ENCODE data around the gene NUP155.
"Not testable (repeated sequence)": the region's sequence is repeated elsewhere in the genome, so short reads cannot be mapped to it uniquely, and the experiment has no call there.

Gene NUP155

DNA sequence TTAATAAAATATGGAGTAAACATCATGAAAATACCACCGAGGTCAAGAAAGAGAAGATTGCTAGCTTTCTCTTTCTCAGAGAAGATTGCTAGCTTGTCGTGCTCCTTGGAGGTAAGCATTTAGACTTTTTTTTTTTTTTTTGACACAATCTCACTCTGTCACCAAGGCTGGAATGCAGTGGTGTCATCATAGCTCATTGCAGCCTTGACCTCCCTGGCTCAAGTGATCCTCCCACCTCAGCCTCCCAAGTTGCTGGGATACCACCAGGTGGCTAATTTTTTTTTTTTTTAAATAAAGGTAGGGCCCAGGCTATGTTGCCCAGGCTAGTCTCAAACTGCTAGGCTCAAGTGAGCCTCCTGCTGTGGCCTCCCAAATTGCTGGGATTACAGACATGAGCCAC lies 95.4 kb downstream of the NUP155 start:
- Histone ChIP-seq H3K23ac (ENCODE audit: low read length) (no peak overlapping the region), H4K8ac (ENCODE audit: low read depth, low read length) (no peak overlapping the region)
- WGBS (ENCODE audit: extremely low coverage, insufficient coverage, low lambda C conversion rate), result no CpG with 5 or more reads among the region's 2 CpGs

DNA sequence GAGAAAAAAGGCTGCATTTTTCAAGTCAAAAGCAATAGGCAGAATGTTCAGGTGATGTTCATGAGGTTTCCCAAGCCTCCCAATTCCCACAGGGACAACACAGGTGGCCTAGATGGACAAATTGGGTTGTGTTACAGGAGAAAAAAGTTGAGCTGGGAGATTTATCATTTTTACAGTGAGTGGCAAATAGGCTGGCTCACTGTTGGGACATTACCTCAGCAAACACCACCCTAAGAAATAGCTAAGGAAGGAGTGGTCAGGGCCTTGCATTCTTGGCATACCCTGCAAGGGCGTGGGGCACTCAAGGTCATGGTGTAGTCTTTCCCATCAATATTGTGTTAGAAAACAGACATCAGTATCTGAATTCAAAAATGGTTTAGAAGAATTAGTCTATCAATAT lies 98.4 kb downstream of the NUP155 start:
- Histone ChIP-seq H2BK120ac (ENCODE audit: low read depth, low read length) (no peak overlapping the region), H3K23ac (ENCODE audit: low read length) (no peak overlapping the region), H3K4me1 (ENCODE audit: control insufficient read depth, low read depth, low read length) (no peaks in the 10 kb centered on the region), H2BK5ac (ENCODE audit: low read length) (no peak overlapping the region), H3K56ac (ENCODE audit: low read length) (no peak overlapping the region), H3K4me2 (ENCODE audit: low read length) (no peak overlapping the region), H3K18ac (ENCODE audit: low read length) (no peak overlapping the region), H3K27ac (ENCODE audit: low read depth, low read length) (no peak overlapping the region), H3K79me1 (ENCODE audit: low read length) (no peaks in the 10 kb centered on the region), H3K27me3 (ENCODE audit: insufficient read depth, low read length, poor library complexity) (no peaks in the 10 kb centered on the region), H3K9ac (ENCODE audit: low read length) (no peak overlapping the region), H3K4me3 (ENCODE audit: low read length) (no peak overlapping the region), H2BK15ac (replicated peaks; ENCODE audit: low read depth) (no peak overlapping the region), H4K8ac (ENCODE audit: low read depth, low read length) (no peak overlapping the region), H3K4ac (ENCODE audit: low read depth, low read length) (no peak overlapping the region), H4K5ac (ENCODE audit: low read length) (no peak overlapping the region), H2AK5ac (ENCODE audit: low read length) (no peak overlapping the region), H3K79me2 (ENCODE audit: control insufficient read depth, insufficient read depth, low read length) (no peaks in the 10 kb centered on the region), H3K36me3 (ENCODE audit: control insufficient read depth, insufficient read depth, low read length) (no peaks in the 10 kb centered on the region)
- DNase-seq, result peak; percentile 87
- no CpG with 5 or more reads among the region's 1 CpG for WGBS (ENCODE audit: extremely low coverage, insufficient coverage, low lambda C conversion rate)

More for the DNA sequence above, 95.4 kb downstream of the NUP155 start:
- Histone ChIP-seq H3K79me2 (ENCODE audit: control insufficient read depth, insufficient read depth, low read length) (no peaks in the 10 kb centered on the region), H3K4me3 (ENCODE audit: low read length) (no peak overlapping the region), H3K27ac (ENCODE audit: low read depth, low read length) (no peak overlapping the region), H2BK120ac (ENCODE audit: low read depth, low read length) (no peak overlapping the region), H3K18ac (ENCODE audit: low read length) (no peak overlapping the region), H3K79me1 (ENCODE audit: low read length) (no peaks in the 10 kb centered on the region), H2BK15ac (replicated peaks; ENCODE audit: low read depth) (no peak overlapping the region), H2AK5ac (ENCODE audit: low read length) (no peak overlapping the region), H3K9ac (ENCODE audit: low read length) (no peak overlapping the region), H3K27me3 (ENCODE audit: insufficient read depth, low read length, poor library complexity) (no peaks in the 10 kb centered on the region), H3K4me1 (ENCODE audit: control insufficient read depth, low read depth, low read length) (no peaks in the 10 kb centered on the region), H2BK5ac (ENCODE audit: low read length) (no peak overlapping the region), H3K56ac (ENCODE audit: low read length) (no peak overlapping the region), H3K4ac (ENCODE audit: low read depth, low read length) (no peak overlapping the region), H3K4me2 (ENCODE audit: low read length) (no peak overlapping the region), H3K36me3 (ENCODE audit: control insufficient read depth, insufficient read depth, low read length) (no peaks in the 10 kb centered on the region), H4K5ac (ENCODE audit: low read length) (no peak overlapping the region)
- DNase-seq, result peak; percentile 29

- H3K4ac ChIP-seq (ENCODE audit: low read depth, low read length); H3K9ac ChIP-seq (ENCODE audit: low read length): not testable (repeated sequence)
Observed at GRCh38 chr5:37268100-37268499, 102.8 kb downstream of the NUP155 start.

GRCh38 chr5:37255774-37256358 lies 115.0 kb downstream of the NUP155 start:
- Histone ChIP-seq H3K4me2 (ENCODE audit: low read length) (no peak overlapping the region), H3K27ac (ENCODE audit: low read depth, low read length) (no peak overlapping the region)
- DNase-seq, result no peak

More at GRCh38 chr5:37268100-37268499, 102.8 kb downstream of the NUP155 start:
- H3K4me1 ChIP-seq (ENCODE audit: control insufficient read depth, low read depth, low read length); H3K4me3 ChIP-seq (ENCODE audit: low read length); H2AK5ac ChIP-seq (ENCODE audit: low read length); H2BK5ac ChIP-seq (ENCODE audit: low read length); H2BK15ac ChIP-seq (replicated peaks; ENCODE audit: low read depth); H3K4me2 ChIP-seq (ENCODE audit: low read length); H4K5ac ChIP-seq (ENCODE audit: low read length); H3K36me3 ChIP-seq (ENCODE audit: control insufficient read depth, insufficient read depth, low read length); H3K18ac ChIP-seq (ENCODE audit: low read length); H3K79me1 ChIP-seq (ENCODE audit: low read length); H3K56ac ChIP-seq (ENCODE audit: low read length); H3K23ac ChIP-seq (ENCODE audit: low read length); H3K79me2 ChIP-seq (ENCODE audit: control insufficient read depth, insufficient read depth, low read length); DNase-seq; H4K8ac ChIP-seq (ENCODE audit: low read depth, low read length); H2BK120ac ChIP-seq (ENCODE audit: low read depth, low read length); H3K27ac ChIP-seq (ENCODE audit: low read depth, low read length); H3K27me3 ChIP-seq (ENCODE audit: insufficient read depth, low read length, poor library complexity): not testable (repeated sequence)

GRCh38 chr5:37254581-37254980 lies 116.3 kb downstream of the NUP155 start:
- DNase-seq, result no peak
- H3K36me3 ChIP-seq (ENCODE audit: control insufficient read depth, insufficient read depth, low read length), result no peaks in the 10 kb centered on the region
- H3K79me1 ChIP-seq (ENCODE audit: low read length), result no peaks in the 10 kb centered on the region
- no peak overlapping the region for H3K56ac ChIP-seq (ENCODE audit: low read length)
- no peak overlapping the region for H3K23ac ChIP-seq (ENCODE audit: low read length)
- H3K27me3 ChIP-seq (ENCODE audit: insufficient read depth, low read length, poor library complexity), result no peaks in the 10 kb centered on the region
- no peak overlapping the region for H3K4ac ChIP-seq (ENCODE audit: low read depth, low read length)
- no CpG with 5 or more reads among the region's 1 CpG for WGBS (ENCODE audit: extremely low coverage, insufficient coverage, low lambda C conversion rate)
- no peak overlapping the region for H2BK120ac ChIP-seq (ENCODE audit: low read depth, low read length)
- no peak overlapping the region for H3K4me3 ChIP-seq (ENCODE audit: low read length)
- no peak overlapping the region for H4K5ac ChIP-seq (ENCODE audit: low read length)
- H2BK5ac ChIP-seq (ENCODE audit: low read length), result no peak overlapping the region
- H4K8ac ChIP-seq (ENCODE audit: low read depth, low read length), result no peak overlapping the region
- H3K9ac ChIP-seq (ENCODE audit: low read length), result no peak overlapping the region
- H2AK5ac ChIP-seq (ENCODE audit: low read length), result no peak overlapping the region
- no peak overlapping the region for H2BK15ac ChIP-seq (replicated peaks; ENCODE audit: low read depth)
- peaks cover 3% of the 10 kb centered on the region for H3K4me1 ChIP-seq (ENCODE audit: control insufficient read depth, low read depth, low read length)
- no peaks in the 10 kb centered on the region for H3K79me2 ChIP-seq (ENCODE audit: control insufficient read depth, insufficient read depth, low read length)
- no peak overlapping the region for H3K18ac ChIP-seq (ENCODE audit: low read length)
- no peak overlapping the region for H3K27ac ChIP-seq (ENCODE audit: low read depth, low read length)
- no peak overlapping the region for H3K4me2 ChIP-seq (ENCODE audit: low read length)

More at GRCh38 chr5:37255774-37256358, 115.0 kb downstream of the NUP155 start:
- Histone ChIP-seq H3K4me3 (ENCODE audit: low read length) (no peak overlapping the region), H2AK5ac (ENCODE audit: low read length) (no peak overlapping the region), H3K4ac (ENCODE audit: low read depth, low read length) (no peak overlapping the region), H4K8ac (ENCODE audit: low read depth, low read length) (no peak overlapping the region), H2BK15ac (replicated peaks; ENCODE audit: low read depth) (no peak overlapping the region), H3K79me1 (ENCODE audit: low read length) (no peaks in the 10 kb centered on the region), H3K56ac (ENCODE audit: low read length) (no peak overlapping the region), H3K36me3 (ENCODE audit: control insufficient read depth, insufficient read depth, low read length) (no peaks in the 10 kb centered on the region), H2BK5ac (ENCODE audit: low read length) (no peak overlapping the region), H3K9ac (ENCODE audit: low read length) (no peak overlapping the region), H3K18ac (ENCODE audit: low read length) (no peak overlapping the region), H2BK120ac (ENCODE audit: low read depth, low read length) (no peak overlapping the region), H3K79me2 (ENCODE audit: control insufficient read depth, insufficient read depth, low read length) (no peaks in the 10 kb centered on the region), H3K27me3 (ENCODE audit: insufficient read depth, low read length, poor library complexity) (no peaks in the 10 kb centered on the region), H4K5ac (ENCODE audit: low read length) (no peak overlapping the region), H3K23ac (ENCODE audit: low read length) (no peak overlapping the region), H3K4me1 (ENCODE audit: control insufficient read depth, low read depth, low read length) (no peaks in the 10 kb centered on the region)
- WGBS (ENCODE audit: extremely low coverage, insufficient coverage, low lambda C conversion rate), result no CpG with 5 or more reads among the region's 4 CpGs

GRCh38 chr5:37251665-37252064 lies 119.2 kb downstream of the NUP155 start:
- Histone ChIP-seq H2AK5ac (ENCODE audit: low read length) (no peak overlapping the region), H3K4me3 (ENCODE audit: low read length) (no peak overlapping the region), H3K4me1 (ENCODE audit: control insufficient read depth, low read depth, low read length) (peaks cover 3% of the 10 kb centered on the region), H3K79me1 (ENCODE audit: low read length) (no peaks in the 10 kb centered on the region), H3K56ac (ENCODE audit: low read length) (no peak overlapping the region), H3K4me2 (ENCODE audit: low read length) (no peak overlapping the region), H3K18ac (ENCODE audit: low read length) (no peak overlapping the region), H2BK120ac (ENCODE audit: low read depth, low read length) (no peak overlapping the region), H3K36me3 (ENCODE audit: control insufficient read depth, insufficient read depth, low read length) (no peaks in the 10 kb centered on the region), H3K27ac (ENCODE audit: low read depth, low read length) (no peak overlapping the region), H2BK15ac (replicated peaks; ENCODE audit: low read depth) (no peak overlapping the region), H3K9ac (ENCODE audit: low read length) (no peak overlapping the region), H3K4ac (ENCODE audit: low read depth, low read length) (no peak overlapping the region), H3K23ac (ENCODE audit: low read length) (no peak overlapping the region), H3K27me3 (ENCODE audit: insufficient read depth, low read length, poor library complexity) (no peaks in the 10 kb centered on the region), H3K79me2 (ENCODE audit: control insufficient read depth, insufficient read depth, low read length) (no peaks in the 10 kb centered on the region), H4K5ac (ENCODE audit: low read length) (no peak overlapping the region), H2BK5ac (ENCODE audit: low read length) (no peak overlapping the region), H4K8ac (ENCODE audit: low read depth, low read length) (no peak overlapping the region)
- no peak for DNase-seq
